NCI-H446 treated with DMSO at 0.1 percent for 48 hours (cell line): ENCODE data around the gene FAM124B.

Source experiments
- DNase-seq: peaks from one replicate; lab custom pipeline; 2025; lab: John Stamatoyannopoulos, UW

The FAM124B gene

DNA sequence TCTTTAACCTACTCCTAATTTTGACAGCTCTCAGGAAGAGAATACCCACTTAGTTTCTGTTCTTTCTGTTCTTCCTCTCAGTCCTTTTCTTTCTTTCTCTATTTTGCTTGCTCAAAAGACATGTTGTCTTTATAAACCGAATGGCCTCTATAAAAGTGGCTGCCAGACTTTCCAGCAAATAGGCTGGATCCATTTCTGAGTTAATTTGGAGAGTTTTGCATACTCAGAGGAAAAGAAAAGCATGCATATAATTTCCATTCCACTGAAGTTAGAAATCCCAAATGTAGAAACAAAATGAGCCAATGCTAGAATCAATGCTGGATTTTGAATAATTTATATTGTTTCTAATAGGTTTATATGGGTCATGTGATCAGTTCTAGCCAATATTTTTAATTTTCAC, 65.9 kb downstream of the FAM124B start:
- no peak for DNase-seq

DNA sequence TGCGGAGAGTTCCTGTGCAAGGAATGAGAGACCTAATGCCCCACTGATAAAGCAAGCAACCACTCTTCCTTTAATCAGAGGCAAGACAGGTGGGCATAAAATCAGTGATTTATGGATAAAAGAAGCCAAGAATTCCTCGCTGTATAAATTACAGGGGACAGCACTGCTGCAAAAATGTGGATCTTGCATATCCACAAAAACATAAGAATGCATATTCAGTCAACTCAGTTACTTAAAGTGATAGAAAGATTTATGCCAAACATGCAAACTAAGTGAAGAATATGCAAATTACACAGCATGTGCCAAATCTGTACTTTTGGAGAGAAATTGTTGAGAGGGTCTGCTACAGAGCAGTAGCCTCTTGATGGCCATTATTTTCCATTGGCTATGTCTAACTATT, 67.2 kb downstream of the FAM124B start:
- no peak for DNase-seq

DNA sequence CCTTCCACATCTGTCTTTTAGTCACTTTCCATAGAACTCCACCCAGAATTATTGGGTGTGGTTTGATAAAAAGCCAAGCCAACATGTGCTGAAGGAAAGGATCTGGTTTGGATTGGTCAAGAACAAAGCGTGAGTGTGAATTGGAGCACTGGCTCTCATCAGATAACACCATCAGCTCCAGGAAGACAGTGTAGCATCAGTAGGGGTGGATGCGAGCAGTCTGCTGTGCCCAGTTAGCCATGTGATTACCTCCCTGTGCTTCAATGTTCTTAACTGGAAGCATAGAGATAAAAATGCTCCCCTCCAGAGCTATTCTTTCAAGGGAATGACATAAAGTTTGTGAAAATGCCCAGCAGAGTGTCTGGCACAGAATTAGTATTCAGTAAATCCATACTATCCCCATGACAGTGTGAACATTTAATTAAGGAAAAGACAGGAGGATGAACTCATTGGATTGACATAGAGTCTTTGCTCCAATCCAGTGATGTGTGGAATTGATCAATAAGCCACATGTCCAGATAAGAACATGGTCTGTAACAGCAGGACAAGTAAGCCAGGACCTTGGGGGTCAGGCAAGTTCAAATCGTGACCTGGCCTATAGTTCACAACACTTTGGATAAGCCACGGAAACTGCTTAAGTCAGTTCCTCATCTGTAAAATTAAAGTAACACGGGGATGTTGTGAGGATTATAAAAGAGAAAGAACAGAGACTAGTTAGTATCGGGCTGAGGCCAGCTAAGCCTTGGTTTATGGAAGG, 68.0 kb downstream of the FAM124B start:
- no peak for DNase-seq

DNA sequence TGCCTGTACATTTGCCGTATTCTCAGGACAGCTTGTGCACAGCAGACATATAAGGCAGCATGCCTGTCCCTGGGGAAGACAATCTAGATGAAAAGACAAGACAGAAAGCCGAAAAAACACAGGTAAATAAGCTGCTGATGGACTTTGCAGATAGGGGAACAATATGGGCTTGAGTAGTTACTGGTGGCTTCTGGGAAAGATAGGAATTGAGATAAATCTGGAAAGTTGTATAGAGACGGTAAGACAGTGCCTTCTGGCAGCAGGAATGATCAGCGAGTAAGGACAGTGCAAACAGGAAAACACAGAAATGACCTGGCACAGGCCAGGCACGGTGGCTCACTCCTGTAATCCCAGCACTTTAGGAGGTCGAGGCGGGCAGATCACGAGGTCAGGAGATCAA, 70.2 kb downstream of the FAM124B start:
- DNase-seq, result no peak

DNA sequence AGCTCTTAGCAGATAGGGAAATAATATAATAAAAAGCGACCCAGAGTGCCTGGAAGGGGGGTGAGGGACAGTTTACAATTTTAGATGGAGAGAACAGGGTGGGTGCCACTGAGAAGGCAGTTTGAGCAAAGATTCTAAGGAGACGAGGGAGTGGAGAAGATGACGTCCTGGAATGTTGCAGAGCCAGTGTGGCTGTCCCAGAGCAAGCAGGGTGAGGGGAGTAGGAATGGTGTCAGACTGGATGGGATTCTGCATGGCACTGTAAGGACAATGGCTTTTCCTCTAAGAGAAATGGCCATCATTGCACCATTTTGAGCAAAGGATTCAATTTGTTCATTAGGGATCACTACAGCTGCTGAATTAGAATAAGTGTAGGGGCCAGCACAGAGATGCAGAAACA, 73.1 kb downstream of the FAM124B start:
- DNase-seq, result no peak
